HCT116 (cell line): Measurements from ENCODE around the gene RRAS2. TPM values are rescaled to one million over a fixed set of nuclear protein-coding genes. Genes with fewer than 3 reads are reported as not detected.

Source experiments
- ATAC-seq: fragments of 200-7000 bp; cut with Tn5 transposase; 2 replicates; pipeline ENCODE4 v1.9.1; 2020; ENCODE audit warnings: mild to moderate bottlenecking, moderate library complexity
- BruUV-seq: library from RNA; stranded (reverse); fragments of 400-500 nt; replicated peaks from 2 replicates; lab custom pipeline; 2021; lab: Mats Ljungman, UMichigan
- CTCF ChIA-PET: fragments of 300-600 bp; sonication (Branson Sonifier 250); formaldehyde crosslinking; loops from one replicate; lab custom pipeline; 2021; ENCODE audit warnings: antibody characterized with exemption; lab: Charles Lee
- POLR2A ChIA-PET: fragments of 300-600, 350-600 bp; sonication (Branson Sonifier 250); formaldehyde crosslinking; loops from one replicate; lab custom pipeline; 2021; ENCODE audit warnings: antibody characterized with exemption; lab: Charles Lee
- RAD21 ChIA-PET, 2 experiments: fragments of 300-600 bp; sonication (Branson Sonifier 250); formaldehyde crosslinking; loops; one replicate each; lab custom pipeline; 2023; ENCODE audit warnings: low total read pairs in 2 of 2; ENCODE audit not compliant: uncharacterized antibody in 2 of 2, unreplicated experiment in 2 of 2, low non-redundant PET in 1 of 2; lab: Charles Lee
- DNase-seq: peaks from one replicate; pipeline ENCODE4 v3.0.0-alpha.2; 2010; ENCODE audit warnings: low read depth, low spot score
- H2AFZ ChIP-seq: fragments of 200-600 bp; shearing (Covaris generic), sonication (generic); 2 replicates; pipeline ENCODE4 v1.6.1; 2017; ENCODE audit warnings: low read depth, mixed run types, mixed read lengths, antibody characterized with exemption, low read length; ENCODE audit not compliant: poor library complexity, severe bottlenecking
- H3K27ac ChIP-seq: 2 replicates; pipeline ENCODE4 v1.5.1; 2012; ENCODE audit warnings: low read depth, low read length
- H3K27me3 ChIP-seq: fragments of 200-600 bp; sonication (generic); 2 replicates; pipeline ENCODE4 v1.6.1; 2016; ENCODE audit warnings: mixed run types, low read length, mixed read lengths; ENCODE audit not compliant: insufficient read depth
- H3K36me3 ChIP-seq, 2 experiments: fragments of 200-500 bp in 1 of 2; fragments of 200-600 bp in 1 of 2; sonication (Bioruptor generic) in 1 of 2; sonication (generic) in 1 of 2; 2 replicates each; pipeline versions ENCODE4 v1.5.1 to v1.6.1; 2014 to 2016; ENCODE audit warnings: low read length in 2 of 2, inconsistent platforms in 1 of 2, mixed read lengths in 1 of 2, mixed run types in 1 of 2; ENCODE audit not compliant: insufficient read depth in 2 of 2, control insufficient read depth in 1 of 2
- H3K4me1 ChIP-seq, 2 experiments: fragments of 200-600 bp in 1 of 2; sonication (generic) in 1 of 2; 2 replicates each; pipeline versions ENCODE4 v1.5.1 to v1.6.1; 2012 to 2017; ENCODE audit warnings: low read length in 2 of 2, inconsistent platforms in 1 of 2, mild to moderate bottlenecking in 1 of 2, mixed read lengths in 1 of 2, mixed run types in 1 of 2, moderate library complexity in 1 of 2; ENCODE audit not compliant: insufficient read depth in 2 of 2, control insufficient read depth in 1 of 2
- H3K4me2 ChIP-seq: fragments of 200-600 bp; sonication (generic); 2 replicates; pipeline ENCODE4 v1.6.1; 2017; ENCODE audit warnings: mixed run types, low read length, mixed read lengths
- H3K4me3 ChIP-seq, 2 experiments: fragments of 200-600 bp in 1 of 2; sonication (generic) in 1 of 2; replicated peaks in 1 of 2; 2 replicates each; pipeline ENCODE4 v1.5.1; 2011 to 2016; ENCODE audit warnings: low read length in 2 of 2, control low read depth in 1 of 2, low read depth in 1 of 2, mild to moderate bottlenecking in 1 of 2, mixed read lengths in 1 of 2, mixed run types in 1 of 2
- H3K79me2 ChIP-seq: fragments of 200-600 bp; sonication (generic); 2 replicates; pipeline ENCODE4 v1.6.1; 2017; ENCODE audit warnings: mild to moderate bottlenecking, mixed run types, low read length, moderate library complexity, mixed read lengths; ENCODE audit not compliant: insufficient read depth
- H3K9ac ChIP-seq: fragments of 200-600 bp; sonication (generic); 2 replicates; pipeline ENCODE4 v1.6.1; 2016; ENCODE audit warnings: low read length, mixed read lengths
- H3K9me2 ChIP-seq: fragments of 200-600 bp; sonication (generic), shearing (Covaris generic); 2 replicates; pipeline ENCODE4 v1.6.1; 2017; ENCODE audit warnings: mixed run types, mild to moderate bottlenecking, moderate library complexity; ENCODE audit not compliant: insufficient read depth
- H3K9me3 ChIP-seq, 2 experiments: fragments of 200-500 bp in 1 of 2; fragments of 200-600 bp in 1 of 2; sonication (Bioruptor generic) in 1 of 2; sonication (generic) in 1 of 2; 2 replicates each; pipeline ENCODE4 v1.6.1; 2014 to 2017; ENCODE audit warnings: low read length in 2 of 2, mixed read lengths in 2 of 2, inconsistent platforms in 1 of 2, low read depth in 1 of 2, mild to moderate bottlenecking in 1 of 2, mixed run types in 1 of 2, moderate library complexity in 1 of 2; ENCODE audit not compliant: control insufficient read depth in 1 of 2, insufficient read depth in 1 of 2
- H4K20me1 ChIP-seq: fragments of 200-600 bp; sonication (generic), shearing (Covaris generic); 2 replicates; pipeline ENCODE4 v1.6.1; 2017; ENCODE audit warnings: mixed run types, mild to moderate bottlenecking, moderate library complexity; ENCODE audit not compliant: insufficient read depth
- CBX3 ChIP-seq: IDR thresholded peaks from 2 replicates; pipeline ENCODE4 v1.6.1; 2012; ENCODE audit warnings: low read depth
- ELF1 ChIP-seq: IDR thresholded peaks from 2 replicates; pipeline ENCODE4 v1.6.1; 2012; ENCODE audit warnings: low read depth, borderline replicate concordance
- FOSL1 ChIP-seq: IDR thresholded peaks from 2 replicates; pipeline ENCODE4 v1.6.1; 2012; ENCODE audit warnings: low read depth
- SRF ChIP-seq: IDR thresholded peaks from 2 replicates; pipeline ENCODE4 v1.6.1; 2012; ENCODE audit warnings: low read depth
- TCF7L2 ChIP-seq: IDR thresholded peaks from 2 replicates; pipeline ENCODE4 v1.7.0; 2011; ENCODE audit warnings: borderline replicate concordance, inconsistent platforms; ENCODE audit not compliant: insufficient read depth, insufficient read length; ENCODE audit errors: extremely low read depth
- YY1 ChIP-seq: IDR thresholded peaks from 2 replicates; pipeline ENCODE4 v1.6.1; 2011; ENCODE audit warnings: low read length, low read depth, moderate library complexity, mild to moderate bottlenecking; ENCODE audit not compliant: insufficient replicate concordance; ENCODE audit errors: extremely low read depth
- intact Hi-C: fragments of 100-400 bp; cut with micrococcal nuclease; formaldehyde crosslinking; loops from 2 replicates; pipeline ENCODE4 v1.10.0; 2022
- total RNA-seq: library from RNA; stranded (reverse); gene quantifications from one replicate; pipeline ENCODE4 v1.2.1, GENCODE V29; 2021; ENCODE audit not compliant: unreplicated experiment
- TF ChIP-seq, protein P1 (sequence below): IDR thresholded peaks from 2 replicates; pipeline ENCODE4 v1.6.1; 2012; ENCODE audit warnings: low read depth
- TF ChIP-seq, protein P2 (sequence below): IDR thresholded peaks from 2 replicates; pipeline ENCODE4 v1.6.1; 2012
- TF ChIP-seq, protein P3 (sequence below): IDR thresholded peaks from 2 replicates; pipeline ENCODE4 v1.6.1; 2012

The RRAS2 gene
- total RNA-seq, 1 experiment from 2014 or later: 54.5 TPM

DNA sequence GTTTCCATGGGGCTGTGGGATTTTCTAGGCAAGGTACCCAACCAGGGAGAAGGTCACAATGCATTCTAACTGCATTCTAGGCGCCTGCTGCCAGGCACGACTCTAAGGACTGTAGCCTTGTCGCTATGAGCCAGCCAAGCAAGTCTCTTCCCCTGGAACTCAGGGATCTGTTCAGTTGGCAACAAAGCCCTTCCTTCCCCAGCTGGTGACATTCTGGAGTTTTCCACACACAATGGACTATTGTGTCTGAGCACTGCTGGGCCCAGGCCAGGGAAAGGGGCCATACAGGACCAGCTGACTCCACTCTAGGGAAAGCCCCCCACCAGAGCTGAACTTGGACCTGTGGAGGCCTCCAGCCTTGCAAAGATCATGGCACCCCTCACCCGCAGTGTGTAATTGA is 116.8 kb downstream of the RRAS2 start:
- Histone ChIP-seq H3K4me2 (no peak overlapping the region), H3K4me1 (no peaks in the 10 kb centered on the region), H3K9ac (no peak overlapping the region), H3K79me2 (no peaks in the 10 kb centered on the region), H3K36me3 (no peaks in the 10 kb centered on the region), H3K4me3 (no peak overlapping the region), H2AFZ (no peak overlapping the region), H3K9me2 (no peaks in the 10 kb centered on the region), H3K27me3 (peaks cover 22% of the 10 kb centered on the region; the same call in 1 of the 2 replicates), H3K27ac (no peak overlapping the region), H4K20me1 (no peaks in the 10 kb centered on the region), H3K9me3 (no peaks in the 10 kb centered on the region)
- ChIA-PET POLR2A (no interaction called here), RAD21 (no interaction called here), CTCF (no interaction called here)
- no TSS peak for BruUV-seq
- intact Hi-C loops: loop anchor here (10.0 kb wide), 1 partner anchor 887 kb away; no protein-coding TSS in a partner anchor
- DNase-seq (no peak), ATAC-seq (no peak)
- TF ChIP-seq, protein P1, sequence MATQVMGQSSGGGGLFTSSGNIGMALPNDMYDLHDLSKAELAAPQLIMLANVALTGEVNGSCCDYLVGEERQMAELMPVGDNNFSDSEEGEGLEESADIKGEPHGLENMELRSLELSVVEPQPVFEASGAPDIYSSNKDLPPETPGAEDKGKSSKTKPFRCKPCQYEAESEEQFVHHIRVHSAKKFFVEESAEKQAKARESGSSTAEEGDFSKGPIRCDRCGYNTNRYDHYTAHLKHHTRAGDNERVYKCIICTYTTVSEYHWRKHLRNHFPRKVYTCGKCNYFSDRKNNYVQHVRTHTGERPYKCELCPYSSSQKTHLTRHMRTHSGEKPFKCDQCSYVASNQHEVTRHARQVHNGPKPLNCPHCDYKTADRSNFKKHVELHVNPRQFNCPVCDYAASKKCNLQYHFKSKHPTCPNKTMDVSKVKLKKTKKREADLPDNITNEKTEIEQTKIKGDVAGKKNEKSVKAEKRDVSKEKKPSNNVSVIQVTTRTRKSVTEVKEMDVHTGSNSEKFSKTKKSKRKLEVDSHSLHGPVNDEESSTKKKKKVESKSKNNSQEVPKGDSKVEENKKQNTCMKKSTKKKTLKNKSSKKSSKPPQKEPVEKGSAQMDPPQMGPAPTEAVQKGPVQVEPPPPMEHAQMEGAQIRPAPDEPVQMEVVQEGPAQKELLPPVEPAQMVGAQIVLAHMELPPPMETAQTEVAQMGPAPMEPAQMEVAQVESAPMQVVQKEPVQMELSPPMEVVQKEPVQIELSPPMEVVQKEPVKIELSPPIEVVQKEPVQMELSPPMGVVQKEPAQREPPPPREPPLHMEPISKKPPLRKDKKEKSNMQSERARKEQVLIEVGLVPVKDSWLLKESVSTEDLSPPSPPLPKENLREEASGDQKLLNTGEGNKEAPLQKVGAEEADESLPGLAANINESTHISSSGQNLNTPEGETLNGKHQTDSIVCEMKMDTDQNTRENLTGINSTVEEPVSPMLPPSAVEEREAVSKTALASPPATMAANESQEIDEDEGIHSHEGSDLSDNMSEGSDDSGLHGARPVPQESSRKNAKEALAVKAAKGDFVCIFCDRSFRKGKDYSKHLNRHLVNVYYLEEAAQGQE: no peak
- TF ChIP-seq, protein P2, sequence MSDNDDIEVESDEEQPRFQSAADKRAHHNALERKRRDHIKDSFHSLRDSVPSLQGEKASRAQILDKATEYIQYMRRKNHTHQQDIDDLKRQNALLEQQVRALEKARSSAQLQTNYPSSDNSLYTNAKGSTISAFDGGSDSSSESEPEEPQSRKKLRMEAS: no peak
- TF ChIP-seq, protein P3, sequence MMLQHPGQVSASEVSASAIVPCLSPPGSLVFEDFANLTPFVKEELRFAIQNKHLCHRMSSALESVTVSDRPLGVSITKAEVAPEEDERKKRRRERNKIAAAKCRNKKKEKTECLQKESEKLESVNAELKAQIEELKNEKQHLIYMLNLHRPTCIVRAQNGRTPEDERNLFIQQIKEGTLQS: no peak
- TF ChIP-seq CBX3: no peak
- TF ChIP-seq YY1: no peak
- no peak for TF ChIP-seq ELF1
- TF ChIP-seq SRF: no peak
- no peak for TF ChIP-seq TCF7L2
- no peak for TF ChIP-seq FOSL1
